Smooth muscle cell (in vitro differentiated cells): ENCODE data around the gene RPL39. TPM values are rescaled to one million over a fixed set of nuclear protein-coding genes. Genes with fewer than 3 reads are reported as not detected.

ENCODE experiments used
- DNase-seq: peaks from one replicate; lab custom pipeline; 2025; ENCODE audit not compliant: unreplicated experiment; lab: John Stamatoyannopoulos, UW
- H2AFZ ChIP-seq: fragments of 200-600 bp; sonication (generic); 2 replicates; pipeline ENCODE4 v1.6.0; 2016; ENCODE audit warnings: antibody characterized with exemption, low read depth, mild to moderate bottlenecking
- H3F3A ChIP-seq: fragments of 200-600 bp; sonication (generic); 2 replicates; pipeline ENCODE4 v1.6.0; 2017; ENCODE audit warnings: antibody characterized with exemption, low read depth
- H3K27ac ChIP-seq: fragments of 200-600 bp; sonication (generic); 2 replicates; pipeline ENCODE4 v1.5.1; 2016; ENCODE audit warnings: low read depth, mild to moderate bottlenecking
- H3K27me3 ChIP-seq: fragments of 200-600 bp; sonication (generic); 2 replicates; pipeline ENCODE4 v1.6.1; 2016; ENCODE audit warnings: low read depth, mild to moderate bottlenecking
- H3K36me3 ChIP-seq: fragments of 200-600 bp; sonication (generic); 2 replicates; pipeline ENCODE4 v1.5.1; 2016; ENCODE audit warnings: low read depth
- H3K4me1 ChIP-seq: fragments of 200-600 bp; sonication (generic); 2 replicates; pipeline ENCODE4 v1.5.1; 2016; ENCODE audit warnings: low read depth
- H3K4me2 ChIP-seq: fragments of 200-600 bp; sonication (generic); 2 replicates; pipeline ENCODE4 v1.6.0; 2016; ENCODE audit warnings: mild to moderate bottlenecking
- H3K4me3 ChIP-seq: fragments of 200-600 bp; sonication (generic); 2 replicates; pipeline ENCODE4 v1.5.1; 2016; ENCODE audit warnings: mild to moderate bottlenecking
- H3K79me2 ChIP-seq: fragments of 200-600 bp; sonication (generic); 2 replicates; pipeline ENCODE4 v1.6.0; 2016; ENCODE audit warnings: low read depth, mild to moderate bottlenecking
- H3K9ac ChIP-seq: fragments of 200-600 bp; sonication (generic); 2 replicates; pipeline ENCODE4 v1.6.0; 2016; ENCODE audit warnings: low read depth
- H3K9me3 ChIP-seq: fragments of 200-600 bp; sonication (generic); replicated peaks from 2 replicates; pipeline ENCODE4 v1.5.1; 2016; ENCODE audit warnings: low read depth
- H4K20me1 ChIP-seq: fragments of 200-600 bp; sonication (generic); 2 replicates; pipeline ENCODE4 v1.6.0; 2016; ENCODE audit warnings: low read depth
- WGBS: methylation state at CpG from one replicate; pipeline ENCODE4 v1.1.7; 2016; ENCODE audit warnings: low lambda C conversion rate; 5-methylcytosine and 5-hydroxymethylcytosine counted together
- polyA plus RNA-seq: library from polyadenylated mRNA; unstranded; fragments of >200 nt; fragmentation: Nextera tagmentation; extraction: Ambion mirVana; gene quantifications from 2 replicates; pipeline ENCODE4 v1.2.1, GENCODE V29; 2016
- total RNA-seq: library from RNA; depleted of rRNA; stranded (reverse); fragments of >200 nt; gene quantifications from 2 replicates; pipeline ENCODE4 v1.2.3, GENCODE V29; 2014
- TF ChIP-seq, protein P1 (sequence below): fragments of 200-600 bp; sonication (generic); IDR thresholded peaks from 2 replicates; pipeline ENCODE4 v1.5.1; 2017; ENCODE audit warnings: borderline replicate concordance, mild to moderate bottlenecking, antibody characterized with exemption; ENCODE audit not compliant: insufficient read depth, poor library complexity, severe bottlenecking

The RPL39 gene
- total and polyA plus RNA-seq, 2 experiments from 2014 or later: 764 to 4,767 TPM

DNA sequence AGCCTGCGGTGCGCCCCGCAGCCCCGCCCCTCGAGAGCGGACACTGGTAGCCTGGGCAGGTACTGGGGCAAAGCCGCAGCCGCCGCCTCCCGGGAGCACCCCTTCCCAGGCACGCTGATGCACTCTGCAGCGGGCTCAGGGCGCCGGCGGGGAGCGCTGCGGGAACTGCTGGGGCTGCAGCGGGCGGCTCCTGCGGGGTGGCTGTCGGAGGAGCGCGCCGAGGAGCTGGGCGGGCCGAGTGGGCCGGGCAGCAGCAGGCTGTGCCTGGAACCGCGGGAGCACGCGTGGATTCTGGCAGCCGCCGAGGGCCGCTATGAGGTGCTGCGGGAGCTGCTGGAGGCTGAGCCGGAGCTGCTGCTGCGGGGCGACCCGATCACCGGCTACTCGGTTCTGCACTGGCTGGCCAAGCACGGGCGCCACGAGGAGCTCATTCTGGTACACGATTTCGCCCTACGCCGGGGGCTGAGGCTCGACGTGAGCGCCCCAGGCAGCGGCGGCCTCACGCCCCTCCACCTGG lies 32.6 kb downstream of the RPL39 start:
- Histone ChIP-seq H3K4me2 (peak overlapping the region; percentile 84), H2AFZ (peak overlapping the region; percentile 49), H3K36me3 (no peaks in the 10 kb centered on the region), H3K9me3 (no peaks in the 10 kb centered on the region), H3K4me3 (peak overlapping the region; percentile 51), H3K9ac (no peak overlapping the region), H3K27ac (no peak overlapping the region), H4K20me1 (no peaks in the 10 kb centered on the region), H3F3A (no peaks in the 10 kb centered on the region), H3K4me1 (no peaks in the 10 kb centered on the region), H3K27me3 (peaks cover 12% of the 10 kb centered on the region), H3K79me2 (no peaks in the 10 kb centered on the region)
- DNase-seq: no peak
- WGBS: 48% methylated on average over 53 of the region's 54 CpGs
- TF ChIP-seq, protein P1, sequence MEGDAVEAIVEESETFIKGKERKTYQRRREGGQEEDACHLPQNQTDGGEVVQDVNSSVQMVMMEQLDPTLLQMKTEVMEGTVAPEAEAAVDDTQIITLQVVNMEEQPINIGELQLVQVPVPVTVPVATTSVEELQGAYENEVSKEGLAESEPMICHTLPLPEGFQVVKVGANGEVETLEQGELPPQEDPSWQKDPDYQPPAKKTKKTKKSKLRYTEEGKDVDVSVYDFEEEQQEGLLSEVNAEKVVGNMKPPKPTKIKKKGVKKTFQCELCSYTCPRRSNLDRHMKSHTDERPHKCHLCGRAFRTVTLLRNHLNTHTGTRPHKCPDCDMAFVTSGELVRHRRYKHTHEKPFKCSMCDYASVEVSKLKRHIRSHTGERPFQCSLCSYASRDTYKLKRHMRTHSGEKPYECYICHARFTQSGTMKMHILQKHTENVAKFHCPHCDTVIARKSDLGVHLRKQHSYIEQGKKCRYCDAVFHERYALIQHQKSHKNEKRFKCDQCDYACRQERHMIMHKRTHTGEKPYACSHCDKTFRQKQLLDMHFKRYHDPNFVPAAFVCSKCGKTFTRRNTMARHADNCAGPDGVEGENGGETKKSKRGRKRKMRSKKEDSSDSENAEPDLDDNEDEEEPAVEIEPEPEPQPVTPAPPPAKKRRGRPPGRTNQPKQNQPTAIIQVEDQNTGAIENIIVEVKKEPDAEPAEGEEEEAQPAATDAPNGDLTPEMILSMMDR: no peak

DNA sequence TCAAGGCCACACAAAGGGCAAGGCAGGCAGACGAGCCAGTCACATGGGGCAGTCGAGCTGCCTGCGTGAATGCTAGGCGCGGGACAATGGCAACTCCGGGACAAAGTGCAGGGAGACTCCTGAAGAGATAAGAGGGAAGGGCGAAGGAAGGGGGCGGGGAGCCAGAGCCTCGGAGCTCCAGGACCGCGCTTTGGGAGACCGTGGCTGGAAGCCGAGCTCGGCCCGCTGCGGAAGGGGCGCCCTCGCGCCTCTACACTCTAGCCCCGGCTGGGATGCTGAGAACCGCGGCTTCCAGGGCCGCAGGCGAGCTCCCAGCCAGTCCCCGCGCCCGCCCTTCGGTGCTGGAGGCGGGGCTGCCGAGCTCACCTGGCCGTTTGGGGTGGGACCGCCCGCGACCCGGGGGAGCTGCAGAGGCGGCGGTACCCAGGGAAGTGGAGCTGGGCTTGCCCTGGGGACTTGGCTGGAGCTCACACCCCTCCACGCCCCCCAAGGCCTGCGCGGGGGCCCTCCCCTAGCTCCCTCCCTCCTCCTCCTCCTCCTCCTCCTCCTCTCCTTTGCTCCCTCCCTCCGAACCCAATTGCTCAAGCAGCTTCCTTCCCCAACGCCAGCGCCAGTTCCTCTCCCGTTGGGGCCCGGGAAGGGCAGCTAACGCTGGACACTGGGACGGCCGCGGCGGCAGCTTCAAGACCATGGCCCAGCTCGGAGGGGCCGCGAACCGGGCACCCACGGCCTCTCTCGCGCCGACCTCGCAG lies 33.3 kb downstream of the RPL39 start, which contains the start of gene SOWAHD:
Gene SOWAHD, plus strand, starts transcription at position 610 of the 752 bp plus-strand sequence. Its CDS starts 80 bp downstream, at position 690.
- Histone ChIP-seq H3K36me3 (no peaks in the 10 kb centered on the region), H3K4me2 (peak within 1 kb of the TSS; percentile 84), H3K4me3 (peak within 1 kb of the TSS; percentile 51), H3K27me3 (peaks cover 12% of the 10 kb centered on the region), H4K20me1 (no peaks in the 10 kb centered on the region), H3K9me3 (no peaks in the 10 kb centered on the region), H3K4me1 (no peaks in the 10 kb centered on the region), H3F3A (no peaks in the 10 kb centered on the region), H3K9ac (no peak within 1 kb of the TSS), H2AFZ (peak within 1 kb of the TSS; percentile 49), H3K27ac (no peak within 1 kb of the TSS), H3K79me2 (no peaks in the 10 kb centered on the region)
- TF ChIP-seq, protein P1: no peak
- DNase-seq: no peak
- WGBS: 50% methylated on average over 50 of the region's 59 CpGs

DNA sequence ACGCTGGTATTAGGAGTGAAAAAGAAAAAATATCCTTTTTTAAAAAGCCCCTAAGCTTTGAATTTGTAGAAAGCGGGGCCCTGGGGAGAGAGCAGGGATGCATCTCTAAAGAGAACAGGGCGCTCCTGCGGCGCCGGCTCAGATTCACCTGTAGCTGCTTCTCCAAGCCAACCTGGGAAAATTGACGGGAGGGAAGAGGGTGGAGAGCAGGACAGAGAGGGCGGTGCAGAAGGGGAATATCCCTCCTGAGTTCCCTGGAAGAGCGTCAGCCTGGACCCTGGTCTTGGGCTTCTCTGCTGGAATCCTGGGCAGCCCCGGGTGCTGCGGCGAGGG lies 33.8 kb downstream of the RPL39 start:
- peak overlapping the region; percentile 84 for H3K4me2 ChIP-seq
- no peaks in the 10 kb centered on the region for H3K79me2 ChIP-seq
- peaks cover 12% of the 10 kb centered on the region for H3K27me3 ChIP-seq
- H3K4me3 ChIP-seq: peak overlapping the region; percentile 51
- H4K20me1 ChIP-seq: no peaks in the 10 kb centered on the region
- H3K9ac ChIP-seq: no peak overlapping the region
- no peak for DNase-seq
- peak overlapping the region; percentile 49 for H2AFZ ChIP-seq
- H3K4me1 ChIP-seq: no peaks in the 10 kb centered on the region
- TF ChIP-seq, protein P1: no peak
- H3K27ac ChIP-seq: no peak overlapping the region
- no peaks in the 10 kb centered on the region for H3K36me3 ChIP-seq
- no peaks in the 10 kb centered on the region for H3F3A ChIP-seq
- 61% methylated on average over 12 of the region's 12 CpGs for WGBS
- H3K9me3 ChIP-seq: no peaks in the 10 kb centered on the region
